ENCODE data around the gene PIAS3. TPM values are rescaled to one million over a fixed set of nuclear protein-coding genes. Genes with fewer than 3 reads are reported as not detected.

Gene PIAS3
- total RNA-seq, 2 experiments from 2014 or later = 9.4 to 28.1 TPM

DNA sequence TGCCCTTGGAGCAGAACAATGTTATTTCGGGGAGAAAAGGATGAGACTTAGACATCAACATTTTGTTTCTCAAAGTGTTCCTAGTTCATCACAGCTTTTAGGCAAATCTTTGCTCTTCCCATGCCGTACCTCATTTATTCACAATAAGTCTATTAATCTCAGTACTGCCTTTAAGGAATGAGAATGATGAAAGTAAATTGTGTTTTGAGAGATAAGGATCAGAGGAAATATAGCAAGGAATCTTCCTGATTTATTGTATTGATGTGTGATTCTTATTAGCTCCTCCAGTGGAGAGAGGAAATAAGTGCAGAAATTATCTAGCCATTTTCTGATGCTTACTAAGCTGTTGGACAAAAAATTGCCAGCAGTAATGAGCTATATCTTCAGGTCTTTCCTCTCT, 32.9 kb downstream of the PIAS3 start:
- peak overlapping the region; percentile 89 for H3K4me3 ChIP-seq (ENCODE audit: low read depth, low read length, poor library complexity, severe bottlenecking)
- DNase-seq (ENCODE audit: low spot score) = no peak
- intact Hi-C loops (cut with micrococcal nuclease; ENCODE audit: unreplicated experiment) = no loop called here
- CTCF ChIA-PET (ENCODE audit: unreplicated experiment) = interaction anchor here (0.9 to 2.0 kb wide), 2 partner anchors 15 to 19 kb away, joined by 4 to 7 read pairs; no protein-coding TSS in a partner anchor
- BruUV-seq (replicated peaks) = no TSS peak
- H3K27ac ChIP-seq (ENCODE audit: low read depth, low read length, poor library complexity, severe bottlenecking) = peak overlapping the region; percentile 7
- TF ChIP-seq, protein P1, sequence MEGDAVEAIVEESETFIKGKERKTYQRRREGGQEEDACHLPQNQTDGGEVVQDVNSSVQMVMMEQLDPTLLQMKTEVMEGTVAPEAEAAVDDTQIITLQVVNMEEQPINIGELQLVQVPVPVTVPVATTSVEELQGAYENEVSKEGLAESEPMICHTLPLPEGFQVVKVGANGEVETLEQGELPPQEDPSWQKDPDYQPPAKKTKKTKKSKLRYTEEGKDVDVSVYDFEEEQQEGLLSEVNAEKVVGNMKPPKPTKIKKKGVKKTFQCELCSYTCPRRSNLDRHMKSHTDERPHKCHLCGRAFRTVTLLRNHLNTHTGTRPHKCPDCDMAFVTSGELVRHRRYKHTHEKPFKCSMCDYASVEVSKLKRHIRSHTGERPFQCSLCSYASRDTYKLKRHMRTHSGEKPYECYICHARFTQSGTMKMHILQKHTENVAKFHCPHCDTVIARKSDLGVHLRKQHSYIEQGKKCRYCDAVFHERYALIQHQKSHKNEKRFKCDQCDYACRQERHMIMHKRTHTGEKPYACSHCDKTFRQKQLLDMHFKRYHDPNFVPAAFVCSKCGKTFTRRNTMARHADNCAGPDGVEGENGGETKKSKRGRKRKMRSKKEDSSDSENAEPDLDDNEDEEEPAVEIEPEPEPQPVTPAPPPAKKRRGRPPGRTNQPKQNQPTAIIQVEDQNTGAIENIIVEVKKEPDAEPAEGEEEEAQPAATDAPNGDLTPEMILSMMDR (conservative IDR thresholded peaks at IDR 0.05; ENCODE audit: low read length) = peak; percentile 66
- no peak for TF ChIP-seq EZH2phosphoT487 (IDR thresholded peaks at IDR 0.05; ENCODE audit: borderline replicate concordance, low read depth, low read length)
- peaks cover 36% of the 10 kb centered on the region for H3K79me2 ChIP-seq (ENCODE audit: insufficient read depth, low read depth, low read length)
- no peak overlapping the region for H2AFZ ChIP-seq (ENCODE audit: low read length)
- H3K9me2 ChIP-seq (ENCODE audit: insufficient read depth, low read length) = no peaks in the 10 kb centered on the region
- H4K20me1 ChIP-seq (ENCODE audit: insufficient read depth, low read length) = peaks cover 10% of the 10 kb centered on the region; the same call in 1 of the 2 replicates
- H3K9me3 ChIP-seq (ENCODE audit: low read length) = no peaks in the 10 kb centered on the region
- POLR2A ChIA-PET = interaction anchor here (0.5 to 4.1 kb wide), 9 partner anchors 13 to 1782 kb away, joined by 3 to 32 read pairs (median 5); partner anchors contain the start of genes ANKRD34A, NUDT17, PIAS3 and POLR3GL
- peaks cover 41% of the 10 kb centered on the region for H3K4me1 ChIP-seq (ENCODE audit: insufficient read depth, low read length, poor library complexity, severe bottlenecking)
- H3K4me2 ChIP-seq (ENCODE audit: low read length) = peak overlapping the region; percentile 95
- peaks cover 58% of the 10 kb centered on the region for H3K36me3 ChIP-seq (ENCODE audit: insufficient read depth, low read length)

DNA sequence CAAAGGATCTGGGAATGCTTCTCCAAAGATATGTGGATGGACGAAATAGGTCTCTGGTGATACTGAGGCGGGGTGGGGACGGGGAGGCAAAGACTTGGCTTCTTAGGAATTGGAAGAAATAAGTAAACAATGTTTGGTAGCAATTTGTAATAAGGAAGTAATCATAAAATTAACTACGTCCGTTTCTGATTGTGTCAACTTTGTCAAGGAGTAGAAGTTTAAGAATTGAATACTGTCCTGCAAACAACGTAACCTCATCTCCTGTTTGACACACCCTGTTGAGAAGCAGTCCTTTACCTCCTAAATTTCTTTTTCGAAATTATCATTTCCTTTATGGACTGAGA, 34.4 kb downstream of the PIAS3 start:
- DNase-seq (ENCODE audit: low spot score) = no peak
- Histone ChIP-seq H2AFZ (ENCODE audit: low read length) (peak overlapping the region; percentile 83), H3K36me3 (ENCODE audit: insufficient read depth, low read length) (peaks cover 42% of the 10 kb centered on the region), H3K4me3 (ENCODE audit: low read depth, low read length, poor library complexity, severe bottlenecking) (peak overlapping the region; percentile 89), H3K27ac (ENCODE audit: low read depth, low read length, poor library complexity, severe bottlenecking) (peak overlapping the region; percentile 66), H3K9me2 (ENCODE audit: insufficient read depth, low read length) (no peaks in the 10 kb centered on the region), H3K4me2 (ENCODE audit: low read length) (peak overlapping the region; percentile 95), H3K79me2 (ENCODE audit: insufficient read depth, low read depth, low read length) (peaks cover 32% of the 10 kb centered on the region), H3K9me3 (ENCODE audit: low read length) (no peaks in the 10 kb centered on the region), H3K4me1 (ENCODE audit: insufficient read depth, low read length, poor library complexity, severe bottlenecking) (peaks cover 41% of the 10 kb centered on the region), H4K20me1 (ENCODE audit: insufficient read depth, low read length) (peaks cover 10% of the 10 kb centered on the region; the same call in 1 of the 2 replicates)
- POLR2A ChIA-PET = interaction anchor here (0.6 to 2.5 kb wide), 8 partner anchors 8 to 227 kb away, joined by 3 to 12 read pairs (median 4); partner anchors contain the start of genes LIX1L, NUDT17 and PIAS3
- no peak for TF ChIP-seq EZH2phosphoT487 (IDR thresholded peaks at IDR 0.05; ENCODE audit: borderline replicate concordance, low read depth, low read length)
- TF ChIP-seq, protein P1 (conservative IDR thresholded peaks at IDR 0.05; ENCODE audit: low read length) = no peak
- intact Hi-C loops (cut with micrococcal nuclease; ENCODE audit: unreplicated experiment) = loop anchor here (1.0 kb wide), 2 partner anchors 21 to 35 kb away; partner anchors contain the start of genes NUDT17 and PIAS3
- TSS peak; percentile 78 for BruUV-seq (replicated peaks)
- CTCF ChIA-PET (ENCODE audit: unreplicated experiment) = no interaction called here

Data from OCI-LY7 (cell line).